Naive thymus-derived CD8-positive, alpha-beta T cell (primary cell): ENCODE measurements around the gene NUDT16L1. TPM values are rescaled to one million over a fixed set of nuclear protein-coding genes. Genes with fewer than 3 reads are reported as not detected.
A peak's percentile ranks its signal among the peaks of the same experiment; 100 is the strongest.
"Not testable (repeated sequence)": the region's sequence is repeated elsewhere in the genome, so short reads cannot be mapped to it uniquely, and the experiment has no call there.

Experiments used
- ATAC-seq, 2 donors: fragments of 150-1000 bp; cut with Tn5 transposase in 1 of 2; sonication (Bioruptor Pico), chemical (Tn5 transposase) in 1 of 2; 1 replicate in 1 of 2; 2 replicates in 1 of 2; pipeline ENCODE4 v1.10.0; 2021; ENCODE audit warnings: mild to moderate bottlenecking in 2 of 2, moderate library complexity in 2 of 2
- POLR2A ChIA-PET: fragments of 350-600 bp; sonication (Branson Sonifier 250); formaldehyde crosslinking; loops from one replicate; lab custom pipeline; 2021; ENCODE audit warnings: antibody characterized with exemption; lab: Charles Lee
- DNase-seq, 10 donors: peaks; one replicate each; pipeline versions ENCODE4 v3.0.0 to v3.0.0-alpha.2; 2020 to 2022
- H3K27ac Mint-ChIP-seq, 10 donors: one replicate each; pipeline ENCODE4 v1.8.0; 2020 to 2022; ENCODE audit warnings: mild to moderate bottlenecking in 10 of 10, mixed read lengths in 10 of 10, moderate library complexity in 4 of 10, inconsistent platforms in 1 of 10
- H3K27me3 Mint-ChIP-seq, 5 donors: one replicate each; pipeline ENCODE4 v1.8.0; 2021 to 2022; ENCODE audit warnings: mixed read lengths in 5 of 5
- H3K36me3 Mint-ChIP-seq, 3 donors: one replicate each; pipeline ENCODE4 v1.8.0; 2020 to 2022; ENCODE audit warnings: mixed read lengths in 3 of 3, mild to moderate bottlenecking in 2 of 3, inconsistent platforms in 1 of 3
- H3K4me1 Mint-ChIP-seq, 4 donors: one replicate each; pipeline ENCODE4 v1.8.0; 2021 to 2022; ENCODE audit warnings: mixed read lengths in 4 of 4
- H3K4me3 Mint-ChIP-seq, 10 donors: one replicate each; pipeline ENCODE4 v1.8.0; 2020 to 2022; ENCODE audit warnings: mild to moderate bottlenecking in 10 of 10, mixed read lengths in 10 of 10, moderate library complexity in 6 of 10, inconsistent platforms in 1 of 10
- H3K9me3 Mint-ChIP-seq, 9 donors: one replicate each; pipeline ENCODE4 v1.8.0; 2020 to 2022; ENCODE audit warnings: mixed read lengths in 9 of 9, mild to moderate bottlenecking in 3 of 9, inconsistent platforms in 1 of 9, moderate library complexity in 1 of 9
- microRNA-seq: library from miRNA; unstranded; fragments of <30 nt; microRNA quantifications from one replicate; pipeline ENCODE4 v1.2.0, GENCODE V29; 2022; ENCODE audit warnings: borderline microRNAs expressed
- polyA plus RNA-seq, 3 donors: library from polyadenylated mRNA; unstranded; fragments of 300-500 nt; fragmentation: Illumina TruSeq; gene quantifications; one replicate each; pipeline ENCODE4 v1.2.3, GENCODE V29; 2021
- total RNA-seq, 8 experiments: library from RNA in 2 of 8; stranded (reverse) in 2 of 8; gene quantifications; one replicate each; pipeline ENCODE4 v1.2.3 and lab custom pipeline; 2021 to 2026

Gene NUDT16L1
- total and polyA plus RNA-seq, 5 experiments from 2014 or later = 56.7 to 131 (median 90.0) TPM

- DNase-seq (no peak), ATAC-seq (no peak)
- no peaks in the 10 kb centered on the region for H3K36me3 Mint-ChIP-seq
- POLR2A ChIA-PET = interaction anchor here (0.7 to 3.9 kb wide), 3 partner anchors 13 to 66 kb away, joined by 3 to 60 read pairs (median 4); partner anchors contain the start of genes ROGDI and ZNF500
- no peak overlapping the region for H3K27ac Mint-ChIP-seq
- H3K4me3 Mint-ChIP-seq = peak overlapping the region in 3 of 10 donors; percentile 9 to 60 (median 34)
- H3K4me1 Mint-ChIP-seq = peaks cover 8 to 23% (median 18%) of the 10 kb centered on the region in 4 donors
- no peaks in the 10 kb centered on the region for H3K27me3 Mint-ChIP-seq
- no peaks in the 10 kb centered on the region for H3K9me3 Mint-ChIP-seq
Measured at GRCh38 chr16:4736546-4736945, 43.2 kb downstream of the NUDT16L1 start.

- H3K27me3 Mint-ChIP-seq = no peaks in the 10 kb centered on the region
- DNase-seq = no peak
- H3K36me3 Mint-ChIP-seq = no peaks in the 10 kb centered on the region
- no peak for ATAC-seq
- H3K9me3 Mint-ChIP-seq = no peaks in the 10 kb centered on the region
- H3K27ac Mint-ChIP-seq = no peak overlapping the region
- POLR2A ChIA-PET = interaction anchor here (1.2 to 1.3 kb wide), 2 partner anchors 12 to 62 kb away, joined by 3 to 4 read pairs; no protein-coding TSS in a partner anchor
- H3K4me1 Mint-ChIP-seq = peaks cover 8 to 18% (median 17%) of the 10 kb centered on the region in 4 donors
- H3K4me3 Mint-ChIP-seq = no peak overlapping the region
Measured at GRCh38 chr16:4737545-4737944, 44.2 kb downstream of the NUDT16L1 start.

- H3K4me1 Mint-ChIP-seq = peaks cover 9 to 19% (median 18%) of the 10 kb centered on the region in 4 donors
- not testable (repeated sequence) for H3K9me3 Mint-ChIP-seq, H3K4me3 Mint-ChIP-seq, H3K27me3 Mint-ChIP-seq, ATAC-seq, DNase-seq, H3K36me3 Mint-ChIP-seq, H3K27ac Mint-ChIP-seq
- POLR2A ChIA-PET = interaction anchor here (1.3 kb wide), 1 partner anchor 61 kb away, joined by 4 read pairs; no protein-coding TSS in a partner anchor
Measured at GRCh38 chr16:4738370-4738769, 45.0 kb downstream of the NUDT16L1 start.

GRCh38 chr16:4743226-4743878 lies 50.0 kb downstream of the NUDT16L1 start:
- Mint-ChIP-seq H3K36me3 (no peaks in the 10 kb centered on the region), H3K9me3 (no peaks in the 10 kb centered on the region), H3K27me3 (no peaks in the 10 kb centered on the region), H3K27ac (peak overlapping the region in 6 of 10 donors; percentile 39 to 81 (median 69)), H3K4me1 (peaks cover 14 to 29% (median 23%) of the 10 kb centered on the region in 4 donors), H3K4me3 (peak overlapping the region; percentile 56 to 84 (median 77))
- DNase-seq (no peak), ATAC-seq (peak; percentile 21 to 41)
- POLR2A ChIA-PET = interaction anchor here (1.7 kb wide), 1 partner anchor 9 kb away, joined by 6 read pairs; the partner anchor contains the start of genes ANKS3 and DNAAF8

- H3K4me1 Mint-ChIP-seq = peaks cover 16 to 33% (median 24%) of the 10 kb centered on the region in 4 donors
- no peaks in the 10 kb centered on the region for H3K27me3 Mint-ChIP-seq
- no peak overlapping the region for H3K4me3 Mint-ChIP-seq
- no peak overlapping the region for H3K27ac Mint-ChIP-seq
- ATAC-seq = no peak
- H3K9me3 Mint-ChIP-seq = no peaks in the 10 kb centered on the region
- no peak for DNase-seq
- no peaks in the 10 kb centered on the region for H3K36me3 Mint-ChIP-seq
- POLR2A ChIA-PET = interaction anchor here (1.4 to 1.7 kb wide), 2 partner anchors 10 to 23 kb away, joined by 3 to 6 read pairs; partner anchors contain the start of genes ANKS3 and DNAAF8
Measured at GRCh38 chr16:4744555-4745273, 51.4 kb downstream of the NUDT16L1 start.

- no peaks in the 10 kb centered on the region for H3K27me3 Mint-ChIP-seq
- H3K4me3 Mint-ChIP-seq = no peak overlapping the region
- no peak for DNase-seq
- POLR2A ChIA-PET = interaction anchor here (1.4 kb wide), 1 partner anchor 23 kb away, joined by 3 read pairs; no protein-coding TSS in a partner anchor
- H3K27ac Mint-ChIP-seq = no peak overlapping the region
- peaks cover 0 to 2% (median 0%) of the 10 kb centered on the region in 3 donors for H3K36me3 Mint-ChIP-seq
- H3K4me1 Mint-ChIP-seq = peaks cover 16 to 33% (median 24%) of the 10 kb centered on the region in 4 donors
- H3K9me3 Mint-ChIP-seq = no peaks in the 10 kb centered on the region
- ATAC-seq = no peak
Measured at GRCh38 chr16:4745274-4745569, 51.9 kb downstream of the NUDT16L1 start.

Small RNA genes within 50 kb of the gene (microRNA-seq; reads per million reads assigned to microRNA genes)
- not detected for gene MIR6769A

Other genes with a start within 250 kb of the NUDT16L1 start
- gene NMRAL1, start 218.9 kb upstream of the NUDT16L1 start, total RNA-seq = 10 to 100 TPM; 53.7 to 63.1 TPM
- 10 to 100 TPM; 52.3 to 67.9 (median 62.9) TPM for gene NMRAL1, start 218.9 kb upstream of the NUDT16L1 start, polyA plus RNA-seq
- 10 to 100 TPM; 64.3 to 71.9 TPM for gene HMOX2, start 217.2 kb upstream of the NUDT16L1 start, total RNA-seq
- 100 to 1,000 TPM; 123 to 210 (median 145) TPM for gene HMOX2, start 217.2 kb upstream of the NUDT16L1 start, polyA plus RNA-seq
- 10 to 100 TPM; 23.4 to 25.5 TPM for gene CDIP1, start 154.8 kb upstream of the NUDT16L1 start, total RNA-seq
- gene CDIP1, start 154.8 kb upstream of the NUDT16L1 start, polyA plus RNA-seq = 10 to 100 TPM; 18.2 to 25.3 (median 25.0) TPM
- gene C16orf96, start 137.2 kb upstream of the NUDT16L1 start, total RNA-seq = under 1 TPM; 0.38 to 0.52 TPM
- under 1 TPM in 2 of 3 donors, not detected in 1; 0.07 to 0.08 TPM for gene C16orf96, start 137.2 kb upstream of the NUDT16L1 start, polyA plus RNA-seq
- gene UBALD1, start 78.7 kb upstream of the NUDT16L1 start, total RNA-seq = 10 to 100 TPM; 26.0 to 27.4 TPM
- gene UBALD1, start 78.7 kb upstream of the NUDT16L1 start, polyA plus RNA-seq = 1 to 10 TPM; 2.5 to 3.9 (median 2.7) TPM
- 10 to 100 TPM; 66.4 to 70.5 TPM for gene MGRN1, start 68.7 kb upstream of the NUDT16L1 start, total RNA-seq
- gene MGRN1, start 68.7 kb upstream of the NUDT16L1 start, polyA plus RNA-seq = 1 to 10 TPM; 4.5 to 5.8 (median 5.6) TPM
- gene ANKS3, start 40.7 kb downstream of the NUDT16L1 start, total RNA-seq = 10 to 100 TPM; 31.5 to 37.0 TPM
- gene ANKS3, start 40.7 kb downstream of the NUDT16L1 start, polyA plus RNA-seq = 1 to 10 TPM; 4.3 to 9.0 (median 4.5) TPM
- under 1 TPM; 0.26 to 0.30 TPM for gene DNAAF8, start 41.0 kb downstream of the NUDT16L1 start, total RNA-seq
- under 1 TPM in 2 of 3 donors, not detected in 1; 0.34 to 0.48 TPM for gene DNAAF8, start 41.0 kb downstream of the NUDT16L1 start, polyA plus RNA-seq
- gene ZNF500, start 73.6 kb downstream of the NUDT16L1 start, total RNA-seq = 10 to 100 TPM; 29.1 to 34.7 TPM
- gene ZNF500, start 73.6 kb downstream of the NUDT16L1 start, polyA plus RNA-seq = 10 to 100 TPM; 14.3 to 17.3 (median 16.8) TPM
- not detected for gene SEPTIN12, start 94.8 kb downstream of the NUDT16L1 start, total RNA-seq
- gene SEPTIN12, start 94.8 kb downstream of the NUDT16L1 start, polyA plus RNA-seq = not detected
- gene SMIM22, start 101.8 kb downstream of the NUDT16L1 start, total RNA-seq = not detected
- gene SMIM22, start 101.8 kb downstream of the NUDT16L1 start, polyA plus RNA-seq = not detected
- 10 to 100 TPM; 11.2 to 12.5 TPM for gene ROGDI, start 109.1 kb downstream of the NUDT16L1 start, total RNA-seq
- gene ROGDI, start 109.1 kb downstream of the NUDT16L1 start, polyA plus RNA-seq = 10 to 100 TPM in 2 of 3 donors, 1 to 10 TPM in 1; 7.8 to 12.6 (median 11.8) TPM
- 100 to 1,000 TPM; 111 to 112 TPM for gene GLYR1, start 153.7 kb downstream of the NUDT16L1 start, total RNA-seq
- gene GLYR1, start 153.7 kb downstream of the NUDT16L1 start, polyA plus RNA-seq = 10 to 100 TPM; 29.7 to 39.6 (median 38.1) TPM
- gene UBN1, start 153.9 kb downstream of the NUDT16L1 start, total RNA-seq = 10 to 100 TPM; 40.6 to 40.9 TPM
- 10 to 100 TPM; 10.9 to 18.4 (median 14.2) TPM for gene UBN1, start 153.9 kb downstream of the NUDT16L1 start, polyA plus RNA-seq
- not detected for gene PPL, start 243.6 kb downstream of the NUDT16L1 start, total RNA-seq
- gene PPL, start 243.6 kb downstream of the NUDT16L1 start, polyA plus RNA-seq = under 1 TPM in 1 of 3 donors, not detected in 2; 0.48 TPM